HepG2 (cell line): ENCODE measurements around the gene PTPRCAP. TPM values are rescaled to one million over a fixed set of nuclear protein-coding genes. Genes with fewer than 3 reads are reported as not detected.

Source experiments
- ETV6 ChIP-seq: sonication (generic); formaldehyde crosslinking; conservative IDR thresholded peaks from 2 replicates; pipeline ENCODE4 v1.4.0; 2020; ENCODE audit warnings: missing genetic modification reagents
- MYC ChIP-seq: sonication (generic); formaldehyde crosslinking; IDR thresholded peaks from 2 replicates; pipeline ENCODE4 v1.9.0; 2021; ENCODE audit warnings: missing genetic modification reagents, borderline replicate concordance
- NCOA5 ChIP-seq: sonication (generic); formaldehyde crosslinking; IDR thresholded peaks from 2 replicates; pipeline ENCODE4 v1.4.0; 2020; ENCODE audit warnings: missing genetic modification reagents
- NR3C1 ChIP-seq: sonication (generic); formaldehyde crosslinking; IDR thresholded peaks from 2 replicates; pipeline ENCODE4 v1.4.0; 2020; ENCODE audit warnings: missing genetic modification reagents
- PHB2 ChIP-seq: fragments of 450-650 bp; IDR thresholded peaks from 2 replicates; pipeline ENCODE4 v1.6.1; 2018; ENCODE audit not compliant: partially characterized antibody
- RBM22 ChIP-seq: fragments of 200-400 bp; formaldehyde crosslinking; optimal IDR thresholded peaks from 2 replicates; pipeline ENCODE3; 2017; ENCODE audit warnings: mild to moderate bottlenecking, low read length, moderate library complexity
- SCMH1 ChIP-seq: sonication (generic); formaldehyde crosslinking; IDR thresholded peaks from 2 replicates; pipeline ENCODE4 v1.9.0; 2021; ENCODE audit warnings: missing genetic modification reagents, mild to moderate bottlenecking, borderline replicate concordance
- SRSF4 ChIP-seq: fragments of 200-400 bp; formaldehyde crosslinking; IDR thresholded peaks from one replicate; pipeline ENCODE4 v1.6.1; 2018; ENCODE audit warnings: mild to moderate bottlenecking, low read depth, low read length, moderate library complexity; ENCODE audit not compliant: poor library complexity, severe bottlenecking
- ZHX2 ChIP-seq, 2 experiments: sonication (generic) in 1 of 2; formaldehyde crosslinking in 1 of 2; IDR thresholded peaks; 2 replicates each; pipeline versions ENCODE4 v1.6.1 to v1.9.0; 2014 to 2022; ENCODE audit warnings: antibody characterized with exemption in 1 of 2, borderline replicate concordance in 1 of 2, inconsistent platforms in 1 of 2, low read depth in 1 of 2, missing genetic modification reagents in 1 of 2
- ZNF891 ChIP-seq: sonication (generic); formaldehyde crosslinking; IDR thresholded peaks from 2 replicates; pipeline ENCODE4 v1.5.0; 2020; ENCODE audit warnings: mild to moderate bottlenecking, missing genetic modification reagents
- polyA plus RNA-seq, 8 experiments: library from polyadenylated mRNA; depleted of rRNA in 3 of 8; stranded (reverse) in 7 of 8; unstranded in 1 of 8; fragments of >200 nt; fragmentation: Illumina TruSeq in 4 of 8; extraction: Trizol in 4 of 8; gene quantifications; 2 replicates each; pipeline versions ENCODE4 v1.2.1 to v1.2.3, GENCODE V29; 2011 to 2016; ENCODE audit warnings: low read depth in 4 of 8, missing spikeins in 1 of 8, mixed read lengths in 1 of 8; ENCODE audit not compliant: insufficient read depth in 1 of 8
- total RNA-seq, 5 experiments: library from RNA; depleted of rRNA; stranded (reverse); fragments of >200 nt; fragmentation: Illumina TruSeq; extraction: Trizol; gene quantifications; 2 replicates each; pipeline ENCODE4 v1.2.3, GENCODE V29; 2016; ENCODE audit warnings: low read depth in 1 of 5
- TF ChIP-seq, protein P1 (sequence below): sonication (generic); formaldehyde crosslinking; IDR thresholded peaks from 2 replicates; pipeline ENCODE4 v1.9.0; 2021; ENCODE audit warnings: missing genetic modification reagents, mild to moderate bottlenecking, borderline replicate concordance
- TF ChIP-seq, protein P2 (sequence below): sonication (generic); formaldehyde crosslinking; IDR thresholded peaks from 2 replicates; pipeline ENCODE4 v1.5.0; 2020; ENCODE audit warnings: mild to moderate bottlenecking, low read depth, missing genetic modification reagents, borderline replicate concordance
- TF ChIP-seq, protein P3 (sequence below): sonication (generic); formaldehyde crosslinking; conservative IDR thresholded peaks from 2 replicates; pipeline ENCODE4 v1.8.1; 2023; ENCODE audit warnings: missing genetic modification reagents
- TF ChIP-seq, protein P4 (sequence below), 2 experiments: IDR thresholded peaks; 2 replicates each; pipeline ENCODE4 v1.6.1; 2011 to 2012; ENCODE audit warnings: low read length in 2 of 2, borderline replicate concordance in 1 of 2, low read depth in 1 of 2, mild to moderate bottlenecking in 1 of 2, moderate library complexity in 1 of 2

PTPRCAP gene
- total and polyA plus RNA-seq, 2 of the 13 experiments (the other 11 are each of a cell fraction or from before 2014, with no cell fraction given) = 0.60 to 0.70 TPM

- TF ChIP-seq PHB2 (no peak), SRSF4 (no peak), SCMH1 (no peak), NCOA5 (CRISPR knock-in tag) (no peak), NR3C1 (CRISPR knock-in tag) (no peak), MYC (peak; percentile 77), ZHX2 (IDR thresholded peaks at IDR 0.05; ENCODE audit: low read depth) (no peak; the same call in 1 of the 2 replicates), ZHX2 (CRISPR knock-in tag; IDR thresholded peaks at IDR 0.05; ENCODE audit: borderline replicate concordance) (no peak), RBM22 (no peak), ZNF891 (CRISPR knock-in tag) (no peak), ETV6 (CRISPR knock-in tag) (no peak)
- TF ChIP-seq, protein P1, sequence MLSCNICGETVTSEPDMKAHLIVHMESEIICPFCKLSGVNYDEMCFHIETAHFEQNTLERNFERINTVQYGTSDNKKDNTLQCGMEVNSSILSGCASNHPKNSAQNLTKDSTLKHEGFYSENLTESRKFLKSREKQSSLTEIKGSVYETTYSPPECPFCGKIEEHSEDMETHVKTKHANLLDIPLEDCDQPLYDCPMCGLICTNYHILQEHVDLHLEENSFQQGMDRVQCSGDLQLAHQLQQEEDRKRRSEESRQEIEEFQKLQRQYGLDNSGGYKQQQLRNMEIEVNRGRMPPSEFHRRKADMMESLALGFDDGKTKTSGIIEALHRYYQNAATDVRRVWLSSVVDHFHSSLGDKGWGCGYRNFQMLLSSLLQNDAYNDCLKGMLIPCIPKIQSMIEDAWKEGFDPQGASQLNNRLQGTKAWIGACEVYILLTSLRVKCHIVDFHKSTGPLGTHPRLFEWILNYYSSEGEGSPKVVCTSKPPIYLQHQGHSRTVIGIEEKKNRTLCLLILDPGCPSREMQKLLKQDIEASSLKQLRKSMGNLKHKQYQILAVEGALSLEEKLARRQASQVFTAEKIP (CRISPR knock-in tag) = no peak
- TF ChIP-seq, protein P2, sequence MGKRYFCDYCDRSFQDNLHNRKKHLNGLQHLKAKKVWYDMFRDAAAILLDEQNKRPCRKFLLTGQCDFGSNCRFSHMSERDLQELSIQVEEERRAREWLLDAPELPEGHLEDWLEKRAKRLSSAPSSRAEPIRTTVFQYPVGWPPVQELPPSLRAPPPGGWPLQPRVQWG (CRISPR knock-in tag) = no peak
- TF ChIP-seq, protein P3, sequence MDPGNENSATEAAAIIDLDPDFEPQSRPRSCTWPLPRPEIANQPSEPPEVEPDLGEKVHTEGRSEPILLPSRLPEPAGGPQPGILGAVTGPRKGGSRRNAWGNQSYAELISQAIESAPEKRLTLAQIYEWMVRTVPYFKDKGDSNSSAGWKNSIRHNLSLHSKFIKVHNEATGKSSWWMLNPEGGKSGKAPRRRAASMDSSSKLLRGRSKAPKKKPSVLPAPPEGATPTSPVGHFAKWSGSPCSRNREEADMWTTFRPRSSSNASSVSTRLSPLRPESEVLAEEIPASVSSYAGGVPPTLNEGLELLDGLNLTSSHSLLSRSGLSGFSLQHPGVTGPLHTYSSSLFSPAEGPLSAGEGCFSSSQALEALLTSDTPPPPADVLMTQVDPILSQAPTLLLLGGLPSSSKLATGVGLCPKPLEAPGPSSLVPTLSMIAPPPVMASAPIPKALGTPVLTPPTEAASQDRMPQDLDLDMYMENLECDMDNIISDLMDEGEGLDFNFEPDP (CRISPR knock-in tag) = 0 out of 2 replicates have a peak, but pooled peaks have one; percentile 39
- TF ChIP-seq, protein P4, sequence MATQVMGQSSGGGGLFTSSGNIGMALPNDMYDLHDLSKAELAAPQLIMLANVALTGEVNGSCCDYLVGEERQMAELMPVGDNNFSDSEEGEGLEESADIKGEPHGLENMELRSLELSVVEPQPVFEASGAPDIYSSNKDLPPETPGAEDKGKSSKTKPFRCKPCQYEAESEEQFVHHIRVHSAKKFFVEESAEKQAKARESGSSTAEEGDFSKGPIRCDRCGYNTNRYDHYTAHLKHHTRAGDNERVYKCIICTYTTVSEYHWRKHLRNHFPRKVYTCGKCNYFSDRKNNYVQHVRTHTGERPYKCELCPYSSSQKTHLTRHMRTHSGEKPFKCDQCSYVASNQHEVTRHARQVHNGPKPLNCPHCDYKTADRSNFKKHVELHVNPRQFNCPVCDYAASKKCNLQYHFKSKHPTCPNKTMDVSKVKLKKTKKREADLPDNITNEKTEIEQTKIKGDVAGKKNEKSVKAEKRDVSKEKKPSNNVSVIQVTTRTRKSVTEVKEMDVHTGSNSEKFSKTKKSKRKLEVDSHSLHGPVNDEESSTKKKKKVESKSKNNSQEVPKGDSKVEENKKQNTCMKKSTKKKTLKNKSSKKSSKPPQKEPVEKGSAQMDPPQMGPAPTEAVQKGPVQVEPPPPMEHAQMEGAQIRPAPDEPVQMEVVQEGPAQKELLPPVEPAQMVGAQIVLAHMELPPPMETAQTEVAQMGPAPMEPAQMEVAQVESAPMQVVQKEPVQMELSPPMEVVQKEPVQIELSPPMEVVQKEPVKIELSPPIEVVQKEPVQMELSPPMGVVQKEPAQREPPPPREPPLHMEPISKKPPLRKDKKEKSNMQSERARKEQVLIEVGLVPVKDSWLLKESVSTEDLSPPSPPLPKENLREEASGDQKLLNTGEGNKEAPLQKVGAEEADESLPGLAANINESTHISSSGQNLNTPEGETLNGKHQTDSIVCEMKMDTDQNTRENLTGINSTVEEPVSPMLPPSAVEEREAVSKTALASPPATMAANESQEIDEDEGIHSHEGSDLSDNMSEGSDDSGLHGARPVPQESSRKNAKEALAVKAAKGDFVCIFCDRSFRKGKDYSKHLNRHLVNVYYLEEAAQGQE (IDR thresholded peaks at IDR 0.05; ENCODE audit: borderline replicate concordance in 1 of 2, low read depth in 1 of 2, low read length in 2 of 2) = no peak; a peak in 1 of 4 replicates
Observed at GRCh38 chr11:67468759-67469507, 31.5 kb upstream of the PTPRCAP start, which contains the start of gene TMEM134 (continued).
